ENCODE measurements around the gene SYNCRIP.
"Not testable (repeated sequence)": the region's sequence is repeated elsewhere in the genome, so short reads cannot be mapped to it uniquely, and the experiment has no call there.

The SYNCRIP gene

DNA sequence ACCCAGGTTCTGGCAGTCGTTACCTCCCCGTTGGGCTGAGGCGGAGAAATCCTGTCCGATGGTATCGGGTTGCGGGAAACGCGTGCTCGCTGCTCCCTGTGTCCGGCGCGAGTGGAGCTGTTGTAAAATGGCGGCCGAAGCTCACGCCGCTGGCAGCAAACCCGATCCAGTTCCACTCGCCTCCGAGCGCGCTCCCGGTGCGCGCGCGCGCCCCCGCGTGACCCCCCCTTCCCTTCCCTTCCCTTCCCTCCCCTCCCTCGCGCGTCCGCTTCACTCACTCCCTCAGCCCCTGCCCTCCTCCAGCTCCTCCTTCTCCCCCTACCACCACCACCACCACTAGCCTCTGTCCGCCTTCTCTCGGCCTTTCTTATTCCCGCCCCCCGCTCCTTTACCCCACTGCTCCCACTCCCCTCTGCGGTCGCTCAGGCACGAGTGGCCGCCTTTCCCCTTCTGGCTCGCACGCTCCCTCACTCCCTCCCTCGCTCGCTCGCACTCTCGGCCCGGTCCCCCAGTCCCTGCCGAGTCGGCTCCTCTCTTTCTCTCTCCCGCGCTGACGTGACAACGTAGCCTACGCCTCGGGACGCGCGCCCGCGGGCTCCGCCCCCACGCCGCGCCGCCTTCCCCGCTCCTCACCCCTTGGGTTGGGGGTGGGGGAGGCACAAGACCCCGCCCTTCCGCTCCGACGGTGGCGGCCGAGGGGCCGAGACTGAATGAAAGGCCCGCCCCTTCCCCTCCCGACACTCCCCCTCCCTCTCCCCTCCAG is at the start of gene SYNCRIP:
TSS of gene SYNCRIP (minus strand) at position 113 of the 763 bp plus-strand sequence. CDS start 1,447 bp downstream, outside the sequence.
- H3K4me3 Mint-ChIP-seq, result peak within 1 kb of the TSS; percentile 84
- H3K27me3 Mint-ChIP-seq, result no peaks in the 10 kb centered on the region
- peak; percentile 94 for ATAC-seq
- peaks cover under 1% of the 10 kb centered on the region for H3K9me3 Mint-ChIP-seq
- H3K27ac Mint-ChIP-seq, result peak within 1 kb of the TSS; percentile 99
- H3K4me1 Mint-ChIP-seq, result peaks cover 49% of the 10 kb centered on the region
- peaks cover 48% of the 10 kb centered on the region for H3K36me3 Mint-ChIP-seq

DNA sequence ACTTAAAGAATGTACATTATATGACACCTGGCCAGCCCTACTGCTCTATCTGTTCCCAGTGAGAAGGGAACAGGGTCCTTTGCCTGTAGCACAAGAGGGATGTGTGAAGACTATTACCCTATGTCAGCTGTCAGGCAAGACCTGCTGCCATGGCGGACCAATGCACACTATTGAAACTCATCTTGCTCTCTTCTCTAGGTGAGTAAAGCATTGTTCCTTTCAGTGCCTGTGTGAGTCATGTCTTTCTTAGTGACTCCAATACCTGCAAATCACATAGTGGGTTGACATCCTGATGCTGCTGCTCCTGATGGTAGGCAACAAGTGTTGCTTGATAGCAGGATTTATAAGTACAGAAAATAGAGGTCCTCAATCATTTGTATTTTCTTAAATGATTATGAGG is 48.8 kb upstream of the SYNCRIP start:
- Mint-ChIP-seq H3K9me3 (no peaks in the 10 kb centered on the region), H3K36me3 (no peaks in the 10 kb centered on the region), H3K27ac (no peak overlapping the region), H3K27me3 (no peaks in the 10 kb centered on the region), H3K4me1 (no peaks in the 10 kb centered on the region), H3K4me3 (no peak overlapping the region)
- no peak for ATAC-seq

DNA sequence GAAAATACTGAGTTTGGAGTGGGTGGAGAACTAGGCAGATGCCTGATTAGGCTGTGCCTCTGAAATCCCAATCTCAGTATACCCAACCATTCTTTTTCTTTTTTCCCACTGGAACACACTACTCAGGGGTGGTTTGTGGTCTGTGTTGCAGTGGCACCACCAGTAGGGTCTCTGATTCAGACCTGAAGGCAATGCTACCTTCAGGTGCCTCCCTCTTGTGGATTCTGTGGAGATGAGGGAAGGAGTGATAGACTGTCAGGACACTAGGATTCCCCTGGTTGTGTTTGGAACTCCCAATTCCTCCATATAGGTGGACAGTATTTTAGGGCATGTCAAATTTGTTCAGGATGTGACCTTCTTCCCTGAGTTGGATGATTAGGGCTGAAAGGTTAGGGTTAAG is 47.4 kb upstream of the SYNCRIP start:
- ATAC-seq, result no peak
- no peaks in the 10 kb centered on the region for H3K9me3 Mint-ChIP-seq
- no peaks in the 10 kb centered on the region for H3K4me1 Mint-ChIP-seq
- no peak overlapping the region for H3K27ac Mint-ChIP-seq
- no peaks in the 10 kb centered on the region for H3K27me3 Mint-ChIP-seq
- no peak overlapping the region for H3K4me3 Mint-ChIP-seq
- H3K36me3 Mint-ChIP-seq, result no peaks in the 10 kb centered on the region

DNA sequence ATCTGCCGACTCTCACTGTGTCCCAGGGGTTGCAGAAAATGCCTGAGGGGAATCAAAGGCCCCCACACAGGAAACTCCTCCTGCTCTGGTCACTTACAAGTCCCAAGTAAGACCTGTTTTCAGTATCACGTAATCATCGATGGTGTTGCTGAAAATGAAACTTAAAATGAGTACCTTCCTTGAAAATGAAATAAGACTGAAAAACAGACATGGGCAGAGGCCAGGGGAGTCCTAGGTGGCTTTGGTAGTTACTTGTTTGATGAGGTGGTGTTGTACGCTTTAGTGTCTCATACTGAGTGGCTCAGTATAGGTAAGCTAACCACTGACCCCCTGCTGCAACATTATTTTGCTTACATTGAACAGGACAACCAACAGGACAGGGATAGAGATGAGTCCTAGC is 43.0 kb upstream of the SYNCRIP start:
- Mint-ChIP-seq H3K4me1 (no peaks in the 10 kb centered on the region), H3K9me3 (no peaks in the 10 kb centered on the region), H3K4me3 (no peak overlapping the region), H3K27me3 (no peaks in the 10 kb centered on the region), H3K36me3 (no peaks in the 10 kb centered on the region), H3K27ac (no peak overlapping the region)
- no peak for ATAC-seq

DNA sequence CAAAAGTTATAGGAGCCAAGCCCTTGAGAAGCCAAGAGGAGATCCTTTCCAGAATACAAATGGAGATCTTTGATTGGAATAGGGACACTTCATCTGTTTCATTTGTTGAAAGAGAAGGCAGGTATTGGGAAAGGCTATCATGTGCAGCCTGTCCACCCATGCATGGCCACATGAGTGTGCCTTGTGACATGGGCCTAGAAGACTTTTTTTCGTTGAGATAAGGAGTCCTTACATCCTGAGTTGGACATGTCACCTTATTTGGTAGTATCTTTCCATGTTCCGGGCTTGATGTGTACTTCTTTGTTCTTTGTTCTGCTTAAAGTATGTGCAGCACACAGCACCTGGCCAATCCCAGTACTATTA is 42.1 kb upstream of the SYNCRIP start:
- no peaks in the 10 kb centered on the region for H3K9me3 Mint-ChIP-seq
- no peak overlapping the region for H3K4me3 Mint-ChIP-seq
- ATAC-seq, result no peak

GRCh38 chr6:85684133-85684808 is 41.6 kb upstream of the SYNCRIP start:
- no peaks in the 10 kb centered on the region for H3K9me3 Mint-ChIP-seq
- no peaks in the 10 kb centered on the region for H3K27me3 Mint-ChIP-seq
- no peaks in the 10 kb centered on the region for H3K4me1 Mint-ChIP-seq
- H3K27ac Mint-ChIP-seq, result no peak overlapping the region
- H3K4me3 Mint-ChIP-seq, result no peak overlapping the region
- H3K36me3 Mint-ChIP-seq, result no peaks in the 10 kb centered on the region
- ATAC-seq, result no peak

More for the DNA sequence above, 42.1 kb upstream of the SYNCRIP start:
- H3K4me1 Mint-ChIP-seq, result no peaks in the 10 kb centered on the region
- H3K27me3 Mint-ChIP-seq, result no peaks in the 10 kb centered on the region
- H3K27ac Mint-ChIP-seq, result no peak overlapping the region
- no peaks in the 10 kb centered on the region for H3K36me3 Mint-ChIP-seq

GRCh38 chr6:85681899-85682298 is 39.2 kb upstream of the SYNCRIP start:
- not testable (repeated sequence) for ATAC-seq, H3K27me3 Mint-ChIP-seq, H3K9me3 Mint-ChIP-seq, H3K4me3 Mint-ChIP-seq, H3K4me1 Mint-ChIP-seq, H3K27ac Mint-ChIP-seq
- H3K36me3 Mint-ChIP-seq, result peaks cover 15% of the 10 kb centered on the region

GRCh38 chr6:85680388-85680787 is 37.7 kb upstream of the SYNCRIP start:
- no peak for ATAC-seq
- Mint-ChIP-seq H3K4me1 (peaks cover 17% of the 10 kb centered on the region), H3K4me3 (no peak overlapping the region), H3K27ac (no peak overlapping the region), H3K27me3 (no peaks in the 10 kb centered on the region), H3K36me3 (peaks cover 30% of the 10 kb centered on the region), H3K9me3 (no peaks in the 10 kb centered on the region)

DNA sequence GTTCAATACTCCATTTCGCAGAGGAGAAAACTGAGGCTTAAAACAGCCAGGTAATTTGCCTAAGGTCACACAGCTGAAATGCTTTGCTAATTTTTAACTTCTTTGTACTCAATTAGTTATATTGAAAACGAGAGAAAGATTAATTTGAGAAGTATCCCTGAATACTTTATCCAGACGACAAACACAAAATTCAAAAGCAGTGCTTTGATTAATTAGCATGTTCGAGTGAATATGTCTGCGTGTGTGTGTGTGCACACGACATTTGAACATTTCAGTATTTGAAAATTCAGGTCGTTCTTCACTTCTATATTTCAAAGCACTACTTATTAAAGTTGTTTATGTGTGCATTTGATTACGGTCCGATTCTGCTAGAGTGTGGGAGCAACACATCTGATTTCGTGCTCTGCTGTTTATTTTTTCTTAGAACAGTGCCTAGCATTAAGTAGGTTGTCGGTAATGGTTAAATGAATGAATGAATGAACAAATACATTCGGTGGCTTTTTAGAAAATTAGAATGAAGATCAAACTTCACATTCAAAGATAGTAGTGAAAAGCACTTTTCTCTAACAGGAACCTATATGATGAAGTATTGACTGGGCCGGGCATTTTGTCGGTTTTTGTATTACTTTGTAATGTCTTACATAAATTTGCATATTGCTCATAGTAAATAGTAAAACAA is 36.9 kb upstream of the SYNCRIP start:
- Mint-ChIP-seq H3K27ac (peak overlapping the region; percentile 96), H3K9me3 (no peaks in the 10 kb centered on the region), H3K36me3 (peaks cover 32% of the 10 kb centered on the region), H3K4me3 (peak overlapping the region; percentile 89), H3K27me3 (no peaks in the 10 kb centered on the region), H3K4me1 (peaks cover 25% of the 10 kb centered on the region)
- ATAC-seq, result no peak

DNA sequence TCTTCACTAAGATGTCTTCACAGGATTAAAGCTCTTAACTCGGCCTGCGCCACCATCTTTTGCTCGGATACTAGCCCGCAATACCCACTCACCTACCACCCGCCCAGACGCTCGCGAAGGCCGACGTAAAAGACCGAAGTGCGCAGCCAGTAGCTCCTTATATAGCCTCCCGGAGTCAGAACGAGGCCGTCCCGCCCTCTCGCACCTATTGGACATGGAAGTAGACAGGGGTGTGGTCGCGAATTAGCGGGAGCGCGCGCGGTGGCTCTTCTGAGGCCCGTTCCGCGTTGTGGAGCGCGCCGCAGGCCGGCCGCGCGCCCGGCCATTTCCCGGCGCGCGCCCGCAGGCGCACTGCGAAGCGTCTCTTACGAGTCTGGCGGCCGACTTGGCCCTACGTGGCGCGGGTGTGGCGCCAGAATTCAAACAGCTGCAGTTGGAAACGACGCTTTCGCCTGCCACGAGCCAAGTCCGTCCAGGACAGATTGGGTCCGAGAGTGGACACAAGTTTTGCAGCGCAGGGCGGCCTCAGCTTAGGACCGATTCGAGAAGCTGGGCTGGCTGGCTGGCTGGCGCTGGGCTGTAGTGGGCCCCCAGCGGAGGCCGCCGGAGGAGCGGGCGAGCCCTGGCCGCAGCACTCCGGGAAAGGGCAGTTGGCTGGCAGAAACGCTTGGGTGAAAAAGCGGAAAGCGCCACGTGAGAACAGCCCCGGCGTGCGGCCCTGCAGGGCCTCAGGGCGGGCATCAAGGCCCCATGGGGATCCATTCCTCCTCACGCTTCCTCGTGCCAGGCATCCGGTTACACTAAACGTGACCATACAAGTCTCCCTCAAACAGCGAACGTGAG is 36.1 kb upstream of the SYNCRIP start:
- H3K27me3 Mint-ChIP-seq, result no peaks in the 10 kb centered on the region
- ATAC-seq, result peak; percentile 99
- H3K9me3 Mint-ChIP-seq, result no peaks in the 10 kb centered on the region
- H3K4me3 Mint-ChIP-seq, result peak overlapping the region; percentile 89
- peaks cover 33% of the 10 kb centered on the region for H3K4me1 Mint-ChIP-seq
- peak overlapping the region; percentile 96 for H3K27ac Mint-ChIP-seq
- peaks cover 39% of the 10 kb centered on the region for H3K36me3 Mint-ChIP-seq

- Mint-ChIP-seq H3K27me3 (no peaks in the 10 kb centered on the region), H3K9me3 (no peaks in the 10 kb centered on the region), H3K27ac (peak overlapping the region; percentile 96), H3K4me3 (peak overlapping the region; percentile 89), H3K36me3 (peaks cover 46% of the 10 kb centered on the region), H3K4me1 (peaks cover 40% of the 10 kb centered on the region)
- ATAC-seq, result peak; percentile 1
These were observed 35.4 kb upstream of the SYNCRIP start for GRCh38 chr6:85678026-85678601.

- Mint-ChIP-seq H3K9me3 (no peaks in the 10 kb centered on the region), H3K27me3 (no peaks in the 10 kb centered on the region), H3K36me3 (peaks cover 52% of the 10 kb centered on the region), H3K4me1 (peaks cover 46% of the 10 kb centered on the region), H3K4me3 (peak overlapping the region; percentile 89), H3K27ac (peak overlapping the region; percentile 96)
- no peak for ATAC-seq
These were observed 34.7 kb upstream of the SYNCRIP start for GRCh38 chr6:85677234-85677956.

DNA sequence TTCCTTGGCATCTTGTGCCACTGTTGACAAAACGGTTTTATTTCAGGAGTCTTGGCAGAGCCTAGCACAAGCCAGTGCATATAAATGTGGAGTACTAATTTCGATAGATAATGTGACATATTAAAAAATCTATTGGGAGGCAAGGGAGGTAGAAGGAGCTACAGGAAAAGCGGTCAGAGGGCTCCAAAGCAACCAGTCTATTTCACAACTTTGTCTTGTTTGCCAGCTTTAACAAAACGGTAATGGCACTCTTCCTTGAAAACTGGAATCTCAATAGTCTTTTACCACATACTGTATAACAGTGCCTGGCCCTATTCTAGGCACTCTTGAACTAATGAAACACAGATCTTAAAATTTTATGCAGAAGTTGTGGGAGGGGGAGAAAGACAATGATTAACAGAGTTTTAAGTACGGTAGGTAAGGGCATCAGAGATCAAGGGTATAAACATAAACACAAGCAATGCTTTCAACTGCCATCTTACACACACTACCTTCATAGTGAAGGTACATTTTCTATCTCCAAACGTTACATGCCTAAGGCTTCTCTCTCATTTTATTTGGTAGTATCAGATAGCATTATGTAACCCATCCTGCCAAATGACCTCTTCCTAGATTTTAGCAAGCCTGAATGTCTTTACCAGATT is 33.5 kb upstream of the SYNCRIP start:
- H3K9me3 Mint-ChIP-seq, result no peaks in the 10 kb centered on the region
- H3K4me3 Mint-ChIP-seq, result peak overlapping the region; percentile 89
- peaks cover 52% of the 10 kb centered on the region for H3K36me3 Mint-ChIP-seq
- ATAC-seq, result no peak
- H3K27ac Mint-ChIP-seq, result peak overlapping the region; percentile 96
- no peaks in the 10 kb centered on the region for H3K27me3 Mint-ChIP-seq
- peaks cover 46% of the 10 kb centered on the region for H3K4me1 Mint-ChIP-seq

Measured in stimulated activated memory B cell treated with anti-CD40 and anti-IgM and Interleukin-4, amounts not matched to agents 10 μg/mL and 1 μg/mL and 100 μg/mL, for 72 hours (primary cell).